Vagina (tissue), 2 donors: ENCODE data around the gene FBXW11. TPM values are rescaled to one million over a fixed set of nuclear protein-coding genes. Genes with fewer than 3 reads are reported as not detected.

Experiments
- DNase-seq, 2 donors: peaks; one replicate each; pipeline ENCODE4 v3.0.0-alpha.2; 2017; ENCODE audit errors: extremely low spot score in 2 of 2
- H3K27ac ChIP-seq: fragments of 200-600 bp; sonication (generic); one replicate; pipeline ENCODE4 v1.5.1; 2019
- H3K27me3 ChIP-seq: fragments of 200-600 bp; sonication (generic); one replicate; pipeline ENCODE4 v1.5.1; 2019
- H3K36me3 ChIP-seq, 2 donors: fragments of 200-600 bp; sonication (generic); one replicate each; pipeline ENCODE4 v1.5.1; 2017 to 2019
- H3K4me1 ChIP-seq: fragments of 200-600 bp; sonication (generic); one replicate; pipeline ENCODE4 v1.5.1; 2019
- H3K4me3 ChIP-seq, 2 donors: fragments of 200-600 bp; sonication (generic); 1 replicate in 1 of 2; 2 replicates in 1 of 2; pipeline ENCODE4 v1.5.1; 2016 to 2019
- H3K9me3 ChIP-seq: fragments of 200-600 bp; sonication (generic); one replicate; pipeline ENCODE4 v1.5.1; 2019
- CTCF ChIP-seq, 3 experiments: fragments of 450-650 bp in 2 of 3; fragments of 200-600 bp in 1 of 3; sonication (generic) in 1 of 3; IDR thresholded peaks; one replicate each; pipeline ENCODE4 v1.5.1; 2017 to 2019; ENCODE audit warnings: antibody characterized with exemption in 3 of 3, mild to moderate bottlenecking in 2 of 3, moderate library complexity in 2 of 3
- POLR2A ChIP-seq, 2 donors: fragments of 450-650 bp; IDR thresholded peaks; one replicate each; pipeline ENCODE4 v1.6.1; 2017; ENCODE audit warnings: antibody characterized with exemption in 2 of 2, mild to moderate bottlenecking in 2 of 2, moderate library complexity in 2 of 2
- POLR2AphosphoS5 ChIP-seq, 2 donors: sonication (generic); formaldehyde crosslinking; IDR thresholded peaks; one replicate each; pipeline ENCODE4 v1.9.0; 2017; ENCODE audit warnings: antibody characterized with exemption in 2 of 2, mild to moderate bottlenecking in 2 of 2, low read depth in 1 of 2; ENCODE audit not compliant: insufficient read depth in 1 of 2
- intact Hi-C: fragments of 100-400 bp; cut with DNase I; formaldehyde crosslinking; loops from one replicate; pipeline ENCODE4 v1.15.1; 2023
- total RNA-seq: library from RNA; depleted of rRNA; stranded (reverse); fragments of >200 nt; gene quantifications from one replicate; pipeline ENCODE4 v1.2.3, GENCODE V29; 2016

Gene FBXW11
- total RNA-seq, 1 donor from 2014 or later, result 40.5 TPM

- no peak for TF ChIP-seq POLR2AphosphoS5 (IDR thresholded peaks at IDR 0.05; ENCODE audit: insufficient read depth in 1 of 2, low read depth in 1 of 2)
- no peak for TF ChIP-seq POLR2A (IDR thresholded peaks at IDR 0.05)
- TF ChIP-seq CTCF (IDR thresholded peaks at IDR 0.05), result no peak
- Histone ChIP-seq H3K27ac (no peak overlapping the region), H3K4me1 (peaks cover 39% of the 10 kb centered on the region), H3K9me3 (peaks cover 3% of the 10 kb centered on the region), H3K36me3 (no peaks in the 10 kb centered on the region), H3K27me3 (no peaks in the 10 kb centered on the region), H3K4me3 (no peak overlapping the region)
- intact Hi-C loops, result no loop called here
- DNase-seq, result no peak
Measured at GRCh38 chr5:171975877-171976667, 30.4 kb downstream of the FBXW11 start.

GRCh38 chr5:171975262-171975876 lies 31.1 kb downstream of the FBXW11 start:
- peaks cover 3% of the 10 kb centered on the region for H3K9me3 ChIP-seq
- H3K27ac ChIP-seq, result no peak overlapping the region
- TF ChIP-seq POLR2AphosphoS5 (IDR thresholded peaks at IDR 0.05; ENCODE audit: insufficient read depth in 1 of 2, low read depth in 1 of 2), result no peak
- TF ChIP-seq CTCF (IDR thresholded peaks at IDR 0.05), result no peak
- no peak for TF ChIP-seq POLR2A (IDR thresholded peaks at IDR 0.05)
- no peaks in the 10 kb centered on the region for H3K36me3 ChIP-seq
- no peaks in the 10 kb centered on the region for H3K27me3 ChIP-seq
- peaks cover 39% of the 10 kb centered on the region for H3K4me1 ChIP-seq
- DNase-seq, result no peak
- H3K4me3 ChIP-seq, result no peak overlapping the region
- intact Hi-C loops, result no loop called here

GRCh38 chr5:171970826-171971225 lies 35.6 kb downstream of the FBXW11 start:
- Histone ChIP-seq H3K27ac (no peak overlapping the region), H3K4me3 (no peak overlapping the region), H3K27me3 (no peaks in the 10 kb centered on the region), H3K4me1 (peaks cover 40% of the 10 kb centered on the region), H3K9me3 (no peaks in the 10 kb centered on the region), H3K36me3 (no peaks in the 10 kb centered on the region)
- DNase-seq, result no peak
- intact Hi-C loops, result no loop called here
- TF ChIP-seq CTCF (IDR thresholded peaks at IDR 0.05) (no peak), POLR2AphosphoS5 (IDR thresholded peaks at IDR 0.05; ENCODE audit: insufficient read depth in 1 of 2, low read depth in 1 of 2) (no peak), POLR2A (IDR thresholded peaks at IDR 0.05) (no peak)

- DNase-seq, result no peak
- Histone ChIP-seq H3K27me3 (no peaks in the 10 kb centered on the region), H3K4me3 (no peak overlapping the region), H3K4me1 (peaks cover 39% of the 10 kb centered on the region), H3K9me3 (no peaks in the 10 kb centered on the region), H3K36me3 (no peaks in the 10 kb centered on the region), H3K27ac (no peak overlapping the region)
- no peak for TF ChIP-seq CTCF (IDR thresholded peaks at IDR 0.05)
- TF ChIP-seq POLR2A (IDR thresholded peaks at IDR 0.05), result no peak
- TF ChIP-seq POLR2AphosphoS5 (IDR thresholded peaks at IDR 0.05; ENCODE audit: insufficient read depth in 1 of 2, low read depth in 1 of 2), result no peak
- intact Hi-C loops, result no loop called here
Measured at GRCh38 chr5:171969288-171969880, 37.1 kb downstream of the FBXW11 start.
